Activated CD8-positive, alpha-beta memory T cell treated with anti-CD3 and anti-CD28 coated beads, Interleukin-2, amount 50 U/mL, for 4 hours (primary cell): ENCODE data around the gene ARHGAP26.
"Not testable (repeated sequence)": the region's sequence is repeated elsewhere in the genome, so short reads cannot be mapped to it uniquely, and the experiment has no call there.

Experiments used
- DNase-seq: peaks from one replicate; pipeline ENCODE4 v3.0.0-alpha.2; 2020

The ARHGAP26 gene

DNA sequence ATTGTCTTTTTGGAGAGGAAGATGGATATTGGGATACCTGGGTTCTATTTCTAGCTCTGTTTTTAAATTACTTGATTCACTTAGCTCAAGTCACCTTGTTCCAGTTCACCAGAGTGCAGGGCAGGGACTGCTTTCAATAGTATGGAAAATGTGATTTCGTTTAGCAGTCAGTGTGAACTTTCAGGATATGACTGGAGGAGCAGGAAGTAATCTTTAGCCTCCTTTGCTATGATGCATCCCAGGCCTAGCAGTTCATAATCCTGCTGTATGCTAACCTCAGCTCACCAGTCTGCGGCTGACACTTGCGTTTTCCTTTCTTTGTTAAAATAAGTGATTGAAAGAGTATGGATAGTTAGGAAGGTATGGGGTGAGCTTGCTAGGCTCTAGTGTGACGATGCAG, 169.7 kb downstream of the ARHGAP26 start:
- DNase-seq = no peak

DNA sequence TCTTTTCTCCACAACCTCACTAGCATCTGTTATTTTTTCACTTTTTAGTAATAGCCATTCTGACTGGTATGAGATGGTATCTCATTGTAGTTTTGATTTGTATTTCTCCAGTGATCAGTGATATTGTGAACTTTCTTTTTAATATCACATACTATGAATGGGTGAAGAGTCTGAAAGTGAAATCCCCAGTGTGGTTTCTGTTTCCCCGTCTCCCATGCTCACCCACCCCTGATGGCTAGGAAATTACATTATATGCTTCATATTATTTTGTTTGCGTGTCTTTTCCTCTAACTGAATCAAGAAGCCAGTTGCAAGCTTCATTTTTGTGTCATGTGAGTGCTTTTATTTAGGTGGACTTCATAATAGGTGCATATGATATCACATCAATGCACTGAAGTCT, 171.1 kb downstream of the ARHGAP26 start:
- DNase-seq = no peak

DNA sequence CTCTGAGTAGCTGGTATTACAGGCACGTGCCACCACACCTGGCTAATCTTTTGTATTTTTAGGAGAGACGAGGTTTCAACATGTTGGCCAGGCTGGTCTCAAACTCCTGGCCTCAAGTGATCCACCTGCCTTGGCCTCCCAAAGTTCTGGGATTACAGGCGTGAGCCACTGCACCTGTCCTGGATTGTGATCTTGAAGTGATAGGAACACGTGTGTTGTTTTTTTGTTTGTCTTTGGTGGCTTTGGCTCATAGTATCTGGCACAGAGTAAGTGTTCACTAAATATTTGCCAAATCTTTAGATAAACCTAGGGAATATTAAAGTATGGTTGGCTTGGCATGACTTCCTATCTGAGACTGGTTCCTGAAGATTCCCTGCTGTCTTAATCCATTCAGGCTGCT, 172.7 kb downstream of the ARHGAP26 start:
- DNase-seq = no peak

DNA sequence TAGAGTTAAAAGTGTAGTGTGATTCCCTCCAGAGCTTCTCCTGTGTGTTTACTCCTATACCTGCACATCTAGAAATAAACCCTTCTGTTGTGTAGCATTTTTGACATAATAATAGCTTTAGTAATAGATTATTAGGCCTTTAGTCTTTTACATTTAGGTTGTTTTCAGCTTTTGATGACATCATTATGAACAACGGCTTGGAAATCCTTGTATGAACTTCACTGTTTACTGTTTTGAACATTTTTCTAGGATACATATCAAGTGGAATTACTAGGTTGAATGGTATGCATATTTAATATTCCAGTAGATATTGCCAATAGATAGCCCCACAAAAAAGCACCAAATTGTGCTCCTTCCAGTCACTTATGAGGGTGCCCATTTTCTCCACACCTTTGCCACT, 174.0 kb downstream of the ARHGAP26 start:
- no peak for DNase-seq

DNA sequence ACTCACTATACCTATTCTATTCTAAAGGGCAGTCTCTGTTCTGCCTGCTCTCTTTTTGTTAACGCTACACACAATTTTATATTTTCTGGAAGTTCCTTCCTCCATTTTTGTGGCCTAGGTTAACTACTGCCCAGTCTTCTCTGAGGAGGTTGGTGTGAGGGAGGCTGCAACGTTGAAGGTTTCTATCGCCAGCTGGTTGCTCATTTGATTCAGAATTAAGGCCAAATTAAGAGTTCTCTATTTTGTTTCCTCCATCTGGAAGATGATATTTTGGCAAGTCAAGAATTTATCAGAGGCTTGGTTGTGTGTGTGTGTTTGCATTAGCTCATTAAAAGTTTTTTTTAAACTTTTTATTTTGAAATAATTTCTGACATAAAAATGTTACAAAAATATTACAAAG, 175.1 kb downstream of the ARHGAP26 start:
- no peak for DNase-seq

DNA sequence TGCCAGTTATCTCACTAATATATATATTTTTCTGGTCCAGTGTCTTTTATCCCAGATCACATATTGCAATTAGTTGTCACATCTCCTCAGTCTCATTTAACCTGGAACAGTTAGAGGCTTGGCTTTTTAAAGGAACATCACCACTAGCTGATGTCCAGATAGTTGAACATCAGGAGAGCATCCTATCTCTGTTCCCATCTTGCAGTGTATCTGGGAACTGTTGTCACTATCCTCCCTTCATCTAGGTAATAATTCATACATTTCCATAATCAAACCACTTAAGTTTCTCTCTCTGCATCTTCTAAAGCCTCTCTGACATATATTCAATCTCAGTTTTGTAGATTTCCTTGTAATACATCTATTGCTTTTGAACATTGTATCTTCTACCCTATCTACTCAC, 175.7 kb downstream of the ARHGAP26 start:
- DNase-seq = no peak

DNA sequence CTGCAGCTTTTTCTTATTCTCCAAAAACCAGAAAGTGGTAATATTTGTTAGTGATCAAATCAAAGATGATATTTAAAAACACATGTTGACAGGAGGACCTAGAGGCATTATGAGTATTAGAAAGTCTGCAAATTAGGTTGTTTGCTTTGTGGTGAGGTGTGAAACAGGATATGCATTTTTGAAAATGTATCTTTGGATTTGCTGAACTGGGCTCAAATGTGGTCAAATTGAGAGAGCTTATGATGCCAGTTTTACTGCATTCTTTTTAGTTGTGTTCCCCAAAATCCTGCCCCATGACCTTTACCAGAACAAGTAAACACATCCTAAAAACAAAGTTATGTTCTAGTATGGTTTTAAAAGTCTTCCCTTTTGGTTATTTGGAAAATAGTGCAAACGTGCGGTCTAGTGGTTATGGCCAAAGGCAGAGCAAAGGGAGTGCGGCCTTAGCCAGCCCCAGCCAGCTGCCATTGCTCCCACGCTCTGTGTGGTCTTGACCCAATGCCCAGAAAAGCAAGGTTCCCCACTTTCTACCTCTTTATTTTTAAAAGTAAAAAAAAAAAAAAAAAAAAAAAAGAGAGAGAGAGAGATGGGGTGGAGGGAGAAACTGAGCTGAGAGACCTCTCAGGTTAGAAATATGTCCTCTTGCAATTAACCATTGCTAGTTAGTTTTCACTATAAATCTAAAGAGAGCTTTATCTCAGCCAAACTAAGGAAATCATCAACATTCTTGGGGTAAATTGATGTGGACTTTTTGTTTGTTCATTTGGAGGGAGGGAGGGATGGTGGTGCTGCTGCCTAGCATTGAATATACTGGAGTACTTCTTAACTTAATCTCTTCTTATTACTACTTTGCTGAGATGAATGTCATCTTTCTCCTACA, 176.6 kb downstream of the ARHGAP26 start:
- no peak for DNase-seq

DNA sequence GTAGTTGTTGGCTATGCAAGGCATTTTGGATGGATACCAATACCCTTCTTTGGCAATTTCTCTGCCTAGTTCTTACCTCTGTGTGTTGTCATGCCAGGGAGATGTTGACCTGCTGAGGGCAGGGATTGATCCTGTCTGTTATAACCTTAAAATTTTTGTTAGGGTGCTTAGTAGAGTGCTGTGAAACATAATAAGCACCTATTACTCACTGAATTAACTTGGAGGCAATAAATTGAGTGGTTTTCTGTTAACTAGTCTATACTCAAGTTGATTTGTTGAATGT, 177.2 kb downstream of the ARHGAP26 start:
- no peak for DNase-seq

DNA sequence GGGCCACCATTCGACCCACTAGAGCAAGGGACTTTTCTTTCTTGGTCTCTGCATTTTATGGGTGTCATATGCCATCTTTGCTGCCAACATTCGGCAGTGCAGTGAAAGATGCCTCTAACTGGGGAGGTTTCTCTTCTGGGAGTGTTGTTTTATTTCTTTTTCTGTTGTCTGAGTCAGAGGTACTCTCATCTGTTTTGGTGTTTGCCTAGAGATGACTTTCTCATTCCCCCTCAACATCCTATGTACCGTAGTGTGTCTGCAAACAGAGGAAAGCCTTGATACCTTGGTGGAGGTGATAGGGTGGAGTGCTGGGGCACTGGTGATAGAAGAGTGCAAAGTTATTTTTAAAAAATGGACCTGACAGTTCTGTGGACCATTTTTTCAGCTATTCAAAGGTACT, 182.1 kb downstream of the ARHGAP26 start:
- DNase-seq = no peak

DNA sequence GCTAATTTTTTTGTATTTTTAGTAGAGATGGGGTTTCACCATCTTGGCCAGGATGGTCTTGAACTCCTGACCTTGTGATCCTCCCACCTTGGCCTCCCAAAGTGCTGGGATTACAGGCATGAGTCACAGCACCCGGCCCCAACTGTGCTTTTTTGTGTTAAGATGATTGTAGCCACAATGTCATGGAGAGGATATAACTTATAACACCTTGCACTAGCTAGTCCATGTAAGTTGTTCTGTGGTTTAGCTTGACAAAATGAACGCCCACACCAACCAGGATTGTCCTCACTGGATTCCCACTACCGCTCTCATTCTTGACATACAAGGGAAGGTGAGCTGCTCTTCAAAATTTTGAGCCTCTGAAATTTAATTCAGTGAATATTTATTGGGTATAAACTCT, 182.7 kb downstream of the ARHGAP26 start:
- not testable (repeated sequence) for DNase-seq

DNA sequence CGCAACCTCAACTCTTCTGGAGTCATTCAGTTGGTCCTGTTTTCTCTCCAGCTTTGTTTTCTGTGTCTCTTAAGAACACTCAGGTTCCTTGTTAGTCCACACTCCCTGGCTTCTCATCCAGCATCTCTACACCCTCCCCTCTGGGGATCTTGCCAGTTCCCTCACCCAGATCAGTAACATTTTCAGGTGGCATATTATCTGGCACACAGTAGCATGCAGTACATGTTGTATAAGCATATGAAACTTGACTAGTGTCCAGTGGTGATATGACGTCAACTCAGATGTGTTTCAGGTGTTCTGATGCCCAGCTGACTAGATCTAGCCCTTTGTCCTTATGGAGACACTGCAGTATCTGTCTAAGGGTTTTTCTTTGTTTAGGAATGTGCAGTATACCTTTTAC, 184.3 kb downstream of the ARHGAP26 start:
- no peak for DNase-seq

DNA sequence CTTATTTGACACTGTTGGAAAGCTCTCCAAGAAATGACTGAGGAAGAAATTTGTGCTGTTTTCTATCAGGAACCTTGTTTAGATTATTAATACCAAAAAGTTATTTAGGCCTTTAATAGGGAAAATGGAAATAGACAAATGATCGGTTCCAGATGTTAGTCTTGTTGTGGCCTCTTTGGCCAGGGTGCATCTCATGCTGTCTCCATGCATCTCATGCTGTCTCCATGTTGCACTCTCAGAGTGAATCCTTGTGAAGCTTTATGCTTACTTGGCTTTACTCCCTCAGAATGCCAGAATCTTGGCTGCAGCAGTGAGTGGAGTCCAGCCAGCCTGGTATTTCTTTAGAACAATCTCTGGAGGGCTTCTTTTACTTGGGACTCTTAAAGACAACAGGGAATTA, 185.5 kb downstream of the ARHGAP26 start:
- DNase-seq = no peak

DNA sequence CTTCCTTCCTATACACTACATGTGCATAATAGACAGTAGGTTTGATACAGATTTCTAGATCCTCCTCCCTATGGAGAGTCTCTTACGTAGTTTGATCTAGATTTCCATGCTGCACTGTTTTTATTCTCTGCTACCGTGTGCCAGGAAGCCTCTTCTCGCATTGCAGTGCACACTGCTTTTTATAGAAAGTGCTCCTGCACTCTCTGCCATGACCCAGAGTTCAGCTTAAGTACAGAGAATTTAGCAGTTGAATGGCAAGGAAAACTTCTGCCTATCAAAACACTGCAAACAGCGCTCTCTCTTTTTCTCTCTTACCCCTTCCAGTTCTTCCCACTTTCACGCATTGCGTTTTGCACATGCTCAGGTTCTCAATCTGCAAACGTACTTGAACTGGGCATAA, 187.4 kb downstream of the ARHGAP26 start:
- no peak for DNase-seq

DNA sequence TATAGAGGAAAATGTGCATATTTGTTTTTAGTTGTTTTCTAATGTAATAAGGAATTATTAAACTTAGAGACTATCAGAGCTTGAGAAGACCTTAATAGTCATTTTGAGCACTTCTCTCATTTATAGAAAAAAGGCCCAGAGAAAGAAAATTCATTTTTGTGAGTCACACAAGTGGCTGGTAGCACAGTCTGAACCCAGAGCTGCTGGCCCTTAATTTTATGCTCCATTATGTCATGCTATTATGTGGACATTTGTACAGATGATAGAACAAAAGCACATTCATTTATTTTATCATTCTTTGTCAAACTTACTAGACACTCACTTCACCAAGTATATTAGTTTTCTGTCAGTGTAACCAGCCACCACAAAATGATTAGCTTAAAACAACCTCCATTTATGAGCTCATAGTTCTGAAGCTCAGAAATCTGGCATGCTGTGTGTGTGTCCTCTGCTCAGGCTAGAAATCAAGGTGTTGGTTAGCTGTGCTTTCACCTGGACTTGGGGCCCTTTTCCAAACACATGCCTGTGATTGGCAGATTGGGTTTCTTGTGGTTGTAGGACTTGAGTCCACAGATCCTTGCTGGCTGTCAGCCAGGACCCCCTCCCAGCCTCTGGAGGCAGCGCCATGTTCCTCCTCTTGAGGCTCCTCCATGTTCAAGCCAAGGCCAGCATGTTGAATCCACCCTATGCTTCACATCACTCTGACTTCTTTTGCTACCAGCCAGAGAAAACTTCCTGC, 188.9 kb downstream of the ARHGAP26 start:
- no peak for DNase-seq

DNA sequence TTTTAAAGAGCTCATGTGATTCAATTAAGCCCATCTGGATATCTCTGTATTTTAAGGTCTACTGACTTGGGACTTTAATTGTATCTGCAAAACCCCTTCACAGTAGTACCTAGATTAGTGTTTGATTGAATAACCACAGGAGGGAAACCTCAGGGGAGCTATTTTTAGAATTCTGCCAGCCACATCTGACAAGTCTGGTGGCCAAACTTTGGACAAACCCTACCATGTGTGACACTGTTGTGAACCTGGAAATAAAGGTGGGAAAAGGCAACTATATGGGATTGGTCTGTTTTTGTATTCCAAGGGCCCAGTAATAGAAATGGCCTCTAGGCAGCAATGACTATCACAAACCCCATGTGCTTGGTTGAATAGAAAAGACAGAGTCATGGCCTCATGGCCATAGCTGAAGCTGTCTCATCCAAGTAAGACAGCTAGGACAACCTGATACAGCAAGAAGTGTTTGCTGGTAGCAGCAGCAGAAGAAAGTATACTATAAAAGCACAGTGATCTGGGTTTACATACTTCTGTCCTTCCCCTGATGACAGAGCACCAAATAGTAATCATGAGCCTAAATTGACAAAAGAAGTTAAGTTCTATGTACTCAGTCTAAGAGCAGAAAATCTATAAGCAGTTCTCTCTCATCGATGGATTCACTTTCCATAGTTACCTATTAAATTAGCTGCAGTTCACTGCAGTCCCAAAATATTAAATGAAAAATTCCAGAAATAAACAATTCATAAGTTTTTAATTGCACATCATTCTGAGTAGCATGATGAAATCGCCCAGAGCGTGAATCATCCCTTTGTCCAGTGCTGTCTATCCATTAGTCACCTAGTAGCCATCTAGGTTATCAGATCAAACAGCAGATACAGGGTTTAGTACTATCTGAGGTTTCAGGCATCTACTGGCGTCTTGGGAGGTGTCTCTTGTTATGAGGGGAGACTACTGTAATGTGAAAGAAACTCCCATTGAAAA, 189.8 kb downstream of the ARHGAP26 start:
- no peak for DNase-seq

DNA sequence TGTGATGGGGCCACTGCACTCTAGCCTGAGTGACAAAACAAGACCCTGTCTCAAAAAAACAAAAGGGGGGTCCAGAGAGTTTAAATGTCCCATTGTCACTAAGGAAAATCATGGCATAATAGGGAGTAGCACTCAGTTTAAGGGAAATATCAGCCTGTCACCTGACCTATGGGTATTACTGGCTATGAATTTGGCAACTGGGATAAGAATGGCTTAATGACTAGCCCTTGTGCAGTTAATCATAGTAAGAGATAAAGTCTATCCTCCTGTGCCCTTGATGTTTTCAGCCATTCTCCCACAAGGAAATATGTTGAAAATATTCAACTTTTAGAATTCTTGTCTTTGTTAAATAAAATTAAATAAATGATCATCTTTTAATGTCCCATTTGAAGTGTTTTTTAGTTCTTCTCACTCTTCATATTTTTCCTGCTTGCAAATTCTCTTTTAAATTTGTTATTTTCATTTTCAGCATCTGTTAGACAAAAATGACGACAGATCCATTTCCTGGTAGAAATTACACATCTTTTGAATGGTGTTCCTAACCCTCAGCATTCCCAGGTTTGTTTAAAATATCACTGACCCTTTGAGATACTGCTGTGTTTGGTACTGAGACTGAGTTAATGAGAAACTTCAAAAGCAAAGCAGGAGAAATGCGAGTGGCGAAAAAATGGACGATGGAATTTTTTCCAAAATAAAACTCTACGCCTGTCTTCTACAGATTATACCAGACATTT, 191.4 kb downstream of the ARHGAP26 start:
- DNase-seq = no peak

DNA sequence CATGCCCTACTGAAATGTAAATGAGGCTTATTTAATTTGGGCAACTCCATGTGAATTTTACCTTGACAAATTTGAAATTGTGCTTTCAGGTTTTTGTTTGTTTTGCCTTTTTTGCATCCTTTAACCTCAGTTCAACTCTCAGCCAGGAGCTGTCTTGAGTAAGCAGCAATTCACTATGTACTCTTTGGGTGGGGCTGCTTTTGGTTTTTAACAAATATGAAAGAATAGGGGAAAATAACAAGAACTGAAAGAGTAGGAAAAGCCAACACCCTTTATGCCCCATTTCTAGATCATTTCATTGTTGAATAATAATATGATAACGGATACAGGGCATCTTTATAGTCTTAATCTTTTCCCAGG, 192.0 kb downstream of the ARHGAP26 start:
- no peak for DNase-seq

DNA sequence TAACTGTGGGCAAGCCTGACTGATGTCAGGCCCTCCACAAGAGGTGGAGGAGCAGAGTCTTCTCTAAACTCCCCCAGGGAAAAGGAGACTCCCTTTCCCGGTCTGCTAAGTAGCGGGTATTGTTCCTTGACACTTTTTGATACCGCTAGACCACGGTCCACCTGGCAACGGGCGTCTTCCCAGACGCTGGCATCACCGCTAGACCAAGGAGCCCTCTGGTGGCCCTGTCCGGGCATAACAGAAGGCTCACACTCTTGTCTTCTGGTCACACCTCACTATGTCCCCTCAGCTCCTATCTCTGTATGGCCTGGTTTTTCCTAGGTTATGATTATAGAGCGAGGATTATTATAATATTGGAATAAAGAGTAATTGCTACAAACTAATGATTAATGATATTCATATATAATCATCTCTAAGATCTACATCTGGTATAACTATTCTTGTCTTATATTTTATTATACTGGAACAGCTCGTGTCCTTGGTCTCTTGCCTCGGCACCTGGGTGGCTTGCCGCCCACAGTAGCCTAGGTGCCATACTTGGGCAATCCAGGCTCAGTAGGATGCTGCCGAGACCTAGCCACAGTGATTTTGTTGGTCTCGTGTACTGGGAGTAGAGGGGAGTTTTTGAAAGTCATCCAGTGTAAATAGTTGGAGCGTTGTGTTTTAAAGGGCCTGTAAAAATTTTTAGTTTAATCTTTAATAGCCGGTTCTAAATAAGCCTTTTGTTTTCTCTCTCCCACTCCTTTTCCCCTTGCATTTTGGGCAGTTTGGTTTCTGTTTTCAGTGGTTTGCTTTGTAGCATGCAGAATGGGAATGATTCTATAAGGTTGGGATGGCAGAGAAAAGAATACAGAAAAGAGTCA, 195.3 kb downstream of the ARHGAP26 start:
- not testable (repeated sequence) for DNase-seq

DNA sequence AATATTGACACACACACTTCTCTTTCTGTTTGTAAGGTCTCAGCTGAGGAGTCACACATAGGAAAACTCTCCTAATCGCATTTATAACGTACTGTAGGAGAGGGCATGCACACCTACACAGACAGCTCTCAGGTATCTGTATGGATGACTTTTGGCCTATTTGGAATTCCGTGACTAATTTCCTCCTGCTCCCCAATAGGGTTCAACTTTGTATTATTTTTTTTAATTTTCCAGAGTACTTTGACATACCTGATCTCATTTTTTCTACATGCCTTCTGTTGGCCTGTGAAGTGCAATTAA, 195.9 kb downstream of the ARHGAP26 start:
- no peak for DNase-seq

DNA sequence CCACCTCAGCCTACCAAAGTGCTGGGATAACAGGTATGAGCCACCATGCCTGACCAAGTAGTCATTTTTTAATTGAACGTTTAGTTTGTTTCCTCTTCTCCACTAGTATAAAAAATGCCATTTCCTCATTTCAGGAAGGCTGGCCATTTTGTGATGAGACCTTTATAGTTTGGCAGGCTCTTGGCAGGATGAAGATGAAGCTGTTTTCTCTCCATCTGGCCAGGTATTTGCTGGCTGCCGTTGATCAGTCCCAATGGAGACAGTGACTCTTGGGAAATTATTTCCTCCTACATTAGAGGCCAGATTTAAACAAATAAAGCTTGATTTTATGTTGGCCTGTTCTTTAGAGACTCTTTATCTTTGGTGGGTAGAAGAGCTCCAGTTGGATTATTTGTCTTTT, 199.0 kb downstream of the ARHGAP26 start:
- DNase-seq = no peak

DNA sequence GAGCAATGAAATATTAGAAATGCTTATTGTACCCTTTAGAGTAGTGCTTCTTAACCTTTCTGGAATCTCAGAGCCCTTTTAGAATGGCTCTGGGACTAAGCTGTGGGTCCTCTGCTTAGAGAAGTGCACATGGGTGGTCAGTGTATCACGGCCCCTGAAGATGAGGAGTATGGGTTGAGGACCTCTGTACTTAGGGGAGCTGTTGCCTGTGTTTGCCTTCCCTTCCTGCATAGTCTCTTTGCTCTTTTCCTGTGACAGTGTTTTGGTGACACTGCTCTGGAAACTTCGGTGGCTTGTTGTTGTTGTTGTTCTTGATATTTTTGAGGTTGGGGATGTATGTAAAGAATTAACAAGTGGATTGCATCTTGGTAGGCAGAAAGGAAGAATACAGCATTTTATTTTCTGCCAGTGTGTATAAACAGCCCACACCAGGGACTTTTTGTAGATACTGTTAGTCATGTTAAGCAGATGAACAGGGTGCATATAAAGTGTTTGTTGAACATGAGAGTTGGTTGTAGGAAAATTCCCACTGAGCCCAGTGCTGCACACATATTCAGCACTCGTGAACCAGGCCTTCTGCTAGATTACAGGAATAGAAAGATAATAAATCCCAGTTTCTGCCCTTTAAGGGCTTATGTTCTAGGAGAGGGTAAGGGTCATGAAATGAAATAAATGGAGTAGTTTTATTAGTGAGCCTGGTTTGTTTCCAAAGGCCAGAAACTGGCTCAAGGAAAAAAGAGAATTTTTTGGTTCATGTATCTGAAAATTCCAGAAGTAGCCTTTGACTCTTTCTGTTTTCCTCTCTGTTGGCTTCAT, 199.7 kb downstream of the ARHGAP26 start:
- no peak for DNase-seq
